LNCAP (cell line): ENCODE results near the gene DNAJC5G.

Source experiments
- TF ChIP-seq, protein P1 (sequence below): fragments of 450-650 bp; IDR thresholded peaks from 2 replicates; pipeline ENCODE4 v1.5.1; 2017; ENCODE audit warnings: mild to moderate bottlenecking

Gene DNAJC5G

GRCh38 chr2:27304488-27305240 lies 29.4 kb downstream of the DNAJC5G start:
- TF ChIP-seq, protein P1, sequence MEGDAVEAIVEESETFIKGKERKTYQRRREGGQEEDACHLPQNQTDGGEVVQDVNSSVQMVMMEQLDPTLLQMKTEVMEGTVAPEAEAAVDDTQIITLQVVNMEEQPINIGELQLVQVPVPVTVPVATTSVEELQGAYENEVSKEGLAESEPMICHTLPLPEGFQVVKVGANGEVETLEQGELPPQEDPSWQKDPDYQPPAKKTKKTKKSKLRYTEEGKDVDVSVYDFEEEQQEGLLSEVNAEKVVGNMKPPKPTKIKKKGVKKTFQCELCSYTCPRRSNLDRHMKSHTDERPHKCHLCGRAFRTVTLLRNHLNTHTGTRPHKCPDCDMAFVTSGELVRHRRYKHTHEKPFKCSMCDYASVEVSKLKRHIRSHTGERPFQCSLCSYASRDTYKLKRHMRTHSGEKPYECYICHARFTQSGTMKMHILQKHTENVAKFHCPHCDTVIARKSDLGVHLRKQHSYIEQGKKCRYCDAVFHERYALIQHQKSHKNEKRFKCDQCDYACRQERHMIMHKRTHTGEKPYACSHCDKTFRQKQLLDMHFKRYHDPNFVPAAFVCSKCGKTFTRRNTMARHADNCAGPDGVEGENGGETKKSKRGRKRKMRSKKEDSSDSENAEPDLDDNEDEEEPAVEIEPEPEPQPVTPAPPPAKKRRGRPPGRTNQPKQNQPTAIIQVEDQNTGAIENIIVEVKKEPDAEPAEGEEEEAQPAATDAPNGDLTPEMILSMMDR: no peak

DNA sequence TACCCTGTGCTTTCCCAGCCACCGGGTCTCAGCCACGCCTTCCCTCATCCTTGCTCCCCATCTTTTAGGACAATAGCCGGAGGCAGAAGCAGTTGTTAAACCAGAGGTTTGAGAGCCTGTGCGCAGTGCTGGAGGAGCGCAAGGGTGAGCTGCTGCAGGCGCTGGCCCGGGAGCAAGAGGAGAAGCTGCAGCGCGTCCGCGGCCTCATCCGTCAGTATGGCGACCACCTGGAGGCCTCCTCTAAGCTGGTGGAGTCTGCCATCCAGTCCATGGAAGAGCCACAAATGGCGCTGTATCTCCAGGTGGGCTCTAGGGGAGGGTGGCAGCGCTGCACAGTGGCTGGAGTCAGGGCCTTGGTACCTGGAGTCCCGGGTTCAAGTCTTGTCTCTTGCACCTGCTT lies 30.3 kb downstream of the DNAJC5G start:
- TF ChIP-seq, protein P1: no peak

GRCh38 chr2:27306136-27306535 lies 30.9 kb downstream of the DNAJC5G start:
- TF ChIP-seq, protein P1: no peak

- TF ChIP-seq, protein P1: no peak
Measured at GRCh38 chr2:27306573-27307286, 31.5 kb downstream of the DNAJC5G start.

- TF ChIP-seq, protein P1: no peak
Measured at GRCh38 chr2:27307287-27307544, 32.0 kb downstream of the DNAJC5G start.

DNA sequence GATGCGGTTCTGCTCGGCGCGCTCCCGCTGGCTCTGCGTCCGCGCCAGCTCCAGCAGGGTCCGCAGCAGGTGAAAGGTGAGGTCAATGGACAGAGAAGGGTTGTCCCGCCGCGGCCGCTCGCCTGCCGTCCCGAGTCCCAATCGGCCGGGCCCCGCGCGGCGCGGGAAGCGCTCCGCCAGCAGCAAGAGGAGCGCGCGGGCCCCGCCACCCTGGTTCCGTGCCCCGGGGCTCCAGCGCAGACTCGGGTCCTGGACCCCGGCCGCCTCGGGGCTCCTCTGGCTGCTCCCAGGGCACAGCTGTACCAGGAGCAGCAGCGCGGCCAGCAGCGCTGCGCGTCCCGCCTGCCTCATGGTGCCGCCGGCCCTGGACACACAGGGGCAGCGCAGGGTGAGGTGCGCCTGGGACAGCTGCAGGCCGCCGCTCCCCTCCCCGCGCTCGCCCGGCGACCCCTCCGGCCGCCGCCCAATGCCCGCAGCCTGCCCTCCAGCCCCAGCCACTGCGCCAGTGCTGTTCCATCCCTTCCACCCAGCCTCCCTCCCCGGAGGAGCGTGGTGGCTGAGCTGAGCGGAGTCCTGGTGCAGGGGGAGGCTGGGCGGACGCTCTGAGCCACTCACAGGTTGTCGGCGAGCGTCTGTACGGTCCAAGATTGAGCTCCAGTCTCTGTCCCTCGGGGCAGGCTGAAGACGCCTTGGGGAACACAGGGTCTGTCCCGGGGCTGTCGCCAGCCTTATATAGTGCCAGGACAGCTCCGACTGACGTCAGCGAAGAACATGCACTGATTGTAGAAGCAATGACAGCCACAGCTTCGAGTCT lies 32.5 kb downstream of the DNAJC5G start:
- TF ChIP-seq, protein P1: no peak

GRCh38 chr2:27308359-27308881 lies 33.2 kb downstream of the DNAJC5G start, which contains the start of gene UCN:
Gene UCN (minus strand): TSS chr2:27308445. CDS start chr2:27307895, 550 bp downstream.
- TF ChIP-seq, protein P1: no peak
